CD4-positive, alpha-beta T cell (primary cell): ENCODE measurements around the gene PCID2. TPM values are rescaled to one million over a fixed set of nuclear protein-coding genes. Genes with fewer than 3 reads are reported as not detected.
"Not testable (repeated sequence)": the region's sequence is repeated elsewhere in the genome, so short reads cannot be mapped to it uniquely, and the experiment has no call there.

Experiments
- ATAC-seq: fragments of 200-7000 bp; cut with Tn5 transposase; one replicate; pipeline ENCODE4 v1.10.0; 2022; ENCODE audit warnings: mild to moderate bottlenecking; ENCODE audit not compliant: poor library complexity
- CTCF ChIA-PET: fragments of 350-600 bp; sonication (Branson Sonifier 250); formaldehyde crosslinking; loops from one replicate; lab custom pipeline; 2021; ENCODE audit warnings: antibody characterized with exemption, inconsistent platforms; lab: Charles Lee
- POLR2A ChIA-PET: fragments of 350-600 bp; sonication (Branson Sonifier 250); formaldehyde crosslinking; loops from one replicate; lab custom pipeline; 2021; ENCODE audit warnings: antibody characterized with exemption, inconsistent platforms; lab: Charles Lee
- DNase-seq, 14 experiments: peaks; one replicate each; pipeline ENCODE4 v3.0.0-alpha.2; 2013 to 2020; ENCODE audit warnings: mixed read lengths in 2 of 14
- H3K27ac ChIP-seq, 2 donors: one replicate each; pipeline versions ENCODE4 v1.5.1 to v1.7.0; 2013; ENCODE audit warnings: low read length in 2 of 2, low read depth in 1 of 2, mild to moderate bottlenecking in 1 of 2
- H3K27me3 ChIP-seq, 2 experiments: 1 replicate in 1 of 2; 2 replicates in 1 of 2; pipeline versions ENCODE4 v1.6.1 to v1.7.0; 2013; ENCODE audit warnings: low read length in 2 of 2, control low read depth in 1 of 2, mild to moderate bottlenecking in 1 of 2, moderate library complexity in 1 of 2; ENCODE audit not compliant: insufficient read depth in 2 of 2, control insufficient read depth in 1 of 2
- H3K36me3 ChIP-seq: one replicate; pipeline ENCODE4 v1.6.1; 2013; ENCODE audit warnings: low read length, control low read depth; ENCODE audit not compliant: insufficient read depth
- H3K4me1 ChIP-seq: one replicate; pipeline ENCODE4 v1.6.1; 2013; ENCODE audit warnings: low read length, control low read depth; ENCODE audit not compliant: insufficient read depth
- H3K4me3 ChIP-seq: one replicate; pipeline ENCODE4 v1.5.1; 2013; ENCODE audit warnings: mild to moderate bottlenecking, low read length, moderate library complexity
- H3K9me3 ChIP-seq, 2 experiments: 1 replicate in 1 of 2; 2 replicates in 1 of 2; pipeline versions ENCODE4 v1.6.1 to v1.7.0; 2013; ENCODE audit warnings: low read length in 2 of 2, mild to moderate bottlenecking in 2 of 2, control low read depth in 1 of 2, moderate library complexity in 1 of 2; ENCODE audit not compliant: control insufficient read depth in 1 of 2, insufficient read depth in 1 of 2
- H3K27ac Mint-ChIP-seq: one replicate; pipeline ENCODE4 v1.8.0; 2020; ENCODE audit warnings: mixed read lengths
- H3K27me3 Mint-ChIP-seq: one replicate; pipeline ENCODE4 v1.8.0; 2021; ENCODE audit warnings: mixed read lengths
- H3K36me3 Mint-ChIP-seq: one replicate; pipeline ENCODE4 v1.8.0; 2021; ENCODE audit warnings: low read depth, mixed read lengths
- H3K4me1 Mint-ChIP-seq: one replicate; pipeline ENCODE4 v1.8.0; 2021; ENCODE audit warnings: low read depth, mixed read lengths
- H3K4me3 Mint-ChIP-seq: one replicate; pipeline ENCODE4 v1.8.0; 2020; ENCODE audit warnings: mild to moderate bottlenecking, mixed read lengths
- H3K9me3 Mint-ChIP-seq: one replicate; pipeline ENCODE4 v1.8.0; 2020; ENCODE audit warnings: mixed read lengths
- CTCF ChIP-seq: fragments of 200-600 bp; IDR thresholded peaks from one replicate; pipeline ENCODE4 v1.8.0; 2022; ENCODE audit warnings: antibody characterized with exemption, mild to moderate bottlenecking
- intact Hi-C, 2 experiments: fragments of 100-400 bp; cut with DNase I in 1 of 2; cut with micrococcal nuclease in 1 of 2; formaldehyde crosslinking; loops; one replicate each; pipeline versions ENCODE4 v1.15.1 to v1.9.0; 2023 to 2025; cut with DNase I, micrococcal nuclease
- polyA plus RNA-seq, 2 donors: library from polyadenylated mRNA; unstranded; fragments of 120-200 nt; gene quantifications; one replicate each; pipeline ENCODE4 v1.2.1, GENCODE V29; 2013
- total RNA-seq, 174 experiments: library from RNA in 2 of 174; stranded (reverse) in 2 of 174; gene quantifications; one replicate each; pipeline ENCODE4 v1.2.3 and lab custom pipeline; 2021 to 2026

The PCID2 gene
- 10 to 100 TPM; 33.6 to 33.7 TPM for total RNA-seq
- polyA plus RNA-seq (2013, experiment 1 of 2) = 58.9 TPM
- 70.7 TPM for polyA plus RNA-seq (2013, experiment 2 of 2)
- total RNA-seq (lab: John Stamatoyannopoulos, UW) = 46.3 to 187 (median 83.1) reads per million in 172 experiments

GRCh38 chr13:113208421-113209335 is at the start of gene PCID2:
PCID2 (minus strand) TSS chr13:113208669; CDS start chr13:113208634, 35 bp downstream.
- Histone ChIP-seq H3K36me3 (peaks cover 31% of the 10 kb centered on the region), H3K27ac (peak within 1 kb of the TSS; percentile 90 to 93), H3K4me1 (peaks cover 65% of the 10 kb centered on the region), H3K27me3 (no peaks in the 10 kb centered on the region), H3K9me3 (no peaks in the 10 kb centered on the region), H3K4me3 (peak within 1 kb of the TSS; percentile 71)
- peak within 1 kb of the TSS; percentile 88 for H3K27ac Mint-ChIP-seq
- H3K4me3 Mint-ChIP-seq = peak within 1 kb of the TSS; percentile 95
- DNase-seq (peak; percentile 84 to 96 (median 90)), ATAC-seq (peak; percentile 64)
- CTCF ChIA-PET = interaction anchor here (0.8 to 1.3 kb wide), 2 partner anchors 10 to 23 kb away, joined by 3 read pairs; no protein-coding TSS in a partner anchor
- POLR2A ChIA-PET = interaction anchor here (0.9 to 3.3 kb wide), 17 partner anchors 12 to 281 kb away, joined by 3 to 31 read pairs (median 5); partner anchors contain the start of genes LAMP1 and MCF2L
- TF ChIP-seq CTCF = no peak
- H3K9me3 Mint-ChIP-seq = no peaks in the 10 kb centered on the region
- peaks cover 64% of the 10 kb centered on the region for H3K4me1 Mint-ChIP-seq
- intact Hi-C loops = loop anchor here (1.0 to 10.0 kb wide), 7 partner anchors 54 to 521 kb away; partner anchors contain the start of genes DCUN1D2 (in 1 of the 2) and LAMP1 (in 1 of the 2)
- H3K27me3 Mint-ChIP-seq = no peaks in the 10 kb centered on the region
- peaks cover 49% of the 10 kb centered on the region for H3K36me3 Mint-ChIP-seq

- H3K27me3 Mint-ChIP-seq = not testable (repeated sequence)
Observed at GRCh38 chr13:113257908-113258307, 49.4 kb upstream of the PCID2 start.

GRCh38 chr13:113252516-113253095 is 44.1 kb upstream of the PCID2 start:
- Mint-ChIP-seq H3K9me3 (no peaks in the 10 kb centered on the region), H3K27ac (no peak overlapping the region), H3K27me3 (no peaks in the 10 kb centered on the region), H3K4me1 (no peaks in the 10 kb centered on the region), H3K36me3 (peaks cover 95% of the 10 kb centered on the region), H3K4me3 (no peak overlapping the region)
- ChIA-PET POLR2A (no interaction called here), CTCF (interaction anchor here (1.2 kb wide), 1 partner anchor 141 kb away, joined by 3 read pairs; no protein-coding TSS in a partner anchor)
- intact Hi-C loops = no loop called here
- ATAC-seq (no peak), DNase-seq (no peak)
- no peak for TF ChIP-seq CTCF
- Histone ChIP-seq H3K27me3 (no peaks in the 10 kb centered on the region), H3K4me1 (no peaks in the 10 kb centered on the region), H3K4me3 (no peak overlapping the region), H3K9me3 (no peaks in the 10 kb centered on the region), H3K36me3 (peaks cover 86% of the 10 kb centered on the region), H3K27ac (no peak overlapping the region)

More at GRCh38 chr13:113257908-113258307, 49.4 kb upstream of the PCID2 start:
- H3K4me1 ChIP-seq, H3K27me3 ChIP-seq, H3K27ac Mint-ChIP-seq, intact Hi-C loops, POLR2A ChIA-PET, H3K4me3 Mint-ChIP-seq, DNase-seq, H3K4me1 Mint-ChIP-seq, H3K4me3 ChIP-seq, H3K9me3 Mint-ChIP-seq, ATAC-seq, H3K9me3 ChIP-seq, H3K27ac ChIP-seq: not testable (repeated sequence)
- H3K36me3 Mint-ChIP-seq = peaks cover 77% of the 10 kb centered on the region
- CTCF ChIA-PET = interaction anchor here (0.6 kb wide), 1 partner anchor 35 kb away, joined by 4 read pairs; no protein-coding TSS in a partner anchor
- H3K36me3 ChIP-seq = peaks cover 81% of the 10 kb centered on the region
